ENCODE data around the gene PAH.

Gene PAH

GRCh38 chr12:102806110-102806509 lies 110.9 kb downstream of the PAH start:
- H3K4me3 ChIP-seq (ENCODE audit: low read depth, low read length), result no peak overlapping the region
- TF ChIP-seq, protein P1, sequence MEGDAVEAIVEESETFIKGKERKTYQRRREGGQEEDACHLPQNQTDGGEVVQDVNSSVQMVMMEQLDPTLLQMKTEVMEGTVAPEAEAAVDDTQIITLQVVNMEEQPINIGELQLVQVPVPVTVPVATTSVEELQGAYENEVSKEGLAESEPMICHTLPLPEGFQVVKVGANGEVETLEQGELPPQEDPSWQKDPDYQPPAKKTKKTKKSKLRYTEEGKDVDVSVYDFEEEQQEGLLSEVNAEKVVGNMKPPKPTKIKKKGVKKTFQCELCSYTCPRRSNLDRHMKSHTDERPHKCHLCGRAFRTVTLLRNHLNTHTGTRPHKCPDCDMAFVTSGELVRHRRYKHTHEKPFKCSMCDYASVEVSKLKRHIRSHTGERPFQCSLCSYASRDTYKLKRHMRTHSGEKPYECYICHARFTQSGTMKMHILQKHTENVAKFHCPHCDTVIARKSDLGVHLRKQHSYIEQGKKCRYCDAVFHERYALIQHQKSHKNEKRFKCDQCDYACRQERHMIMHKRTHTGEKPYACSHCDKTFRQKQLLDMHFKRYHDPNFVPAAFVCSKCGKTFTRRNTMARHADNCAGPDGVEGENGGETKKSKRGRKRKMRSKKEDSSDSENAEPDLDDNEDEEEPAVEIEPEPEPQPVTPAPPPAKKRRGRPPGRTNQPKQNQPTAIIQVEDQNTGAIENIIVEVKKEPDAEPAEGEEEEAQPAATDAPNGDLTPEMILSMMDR (IDR thresholded peaks at IDR 0.05; ENCODE audit: control insufficient read depth, extremely low read depth, insufficient read depth), result no peak
- no peak for DNase-seq (ENCODE audit: low read depth)

DNA sequence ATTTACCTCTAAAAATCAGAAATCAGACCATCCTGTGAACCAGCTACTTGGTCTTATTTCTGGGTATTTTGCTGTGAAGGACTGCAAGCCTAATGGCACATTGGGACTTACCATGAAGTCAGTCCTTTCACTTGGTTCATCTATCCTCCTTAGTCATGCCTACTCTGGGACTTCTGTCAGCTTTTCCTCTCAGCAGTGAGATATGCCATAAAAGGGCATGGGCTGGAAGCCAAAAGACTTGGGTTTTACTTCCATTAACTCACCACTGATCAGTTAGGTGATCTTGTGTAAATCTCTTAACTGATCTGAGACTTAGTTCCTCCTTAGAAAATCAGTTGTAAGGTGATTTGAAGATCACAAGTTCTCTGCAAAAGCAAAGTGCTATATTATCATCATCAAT lies 116.5 kb downstream of the PAH start:
- H3K4me3 ChIP-seq (ENCODE audit: low read depth, low read length), result no peak overlapping the region
- DNase-seq (ENCODE audit: low read depth), result no peak
- TF ChIP-seq, protein P1 (IDR thresholded peaks at IDR 0.05; ENCODE audit: control insufficient read depth, extremely low read depth, insufficient read depth), result no peak

DNA sequence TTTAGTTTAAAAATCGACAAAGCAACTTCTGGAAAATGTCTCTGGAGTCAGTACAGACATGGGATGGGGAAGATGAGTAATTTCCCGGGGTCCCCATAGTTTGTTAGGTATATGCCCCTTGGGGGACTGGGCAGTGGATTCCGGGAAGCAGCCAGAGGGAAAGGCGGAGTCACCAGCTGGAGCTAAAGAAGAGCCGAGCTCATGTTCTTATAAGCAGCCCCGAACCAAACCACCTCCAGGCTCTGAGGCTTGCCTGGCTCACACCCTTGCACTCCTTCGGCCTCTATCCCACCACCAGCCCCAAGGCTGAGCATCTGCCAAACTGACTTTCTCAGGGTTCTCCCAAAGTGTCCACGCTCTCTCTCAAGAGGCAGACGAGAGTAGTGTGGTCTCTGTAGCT lies 117.8 kb downstream of the PAH start:
- TF ChIP-seq, protein P1 (IDR thresholded peaks at IDR 0.05; ENCODE audit: control insufficient read depth, extremely low read depth, insufficient read depth), result no peak
- no peak for DNase-seq (ENCODE audit: low read depth)
- no peak overlapping the region for H3K4me3 ChIP-seq (ENCODE audit: low read depth, low read length)

DNA sequence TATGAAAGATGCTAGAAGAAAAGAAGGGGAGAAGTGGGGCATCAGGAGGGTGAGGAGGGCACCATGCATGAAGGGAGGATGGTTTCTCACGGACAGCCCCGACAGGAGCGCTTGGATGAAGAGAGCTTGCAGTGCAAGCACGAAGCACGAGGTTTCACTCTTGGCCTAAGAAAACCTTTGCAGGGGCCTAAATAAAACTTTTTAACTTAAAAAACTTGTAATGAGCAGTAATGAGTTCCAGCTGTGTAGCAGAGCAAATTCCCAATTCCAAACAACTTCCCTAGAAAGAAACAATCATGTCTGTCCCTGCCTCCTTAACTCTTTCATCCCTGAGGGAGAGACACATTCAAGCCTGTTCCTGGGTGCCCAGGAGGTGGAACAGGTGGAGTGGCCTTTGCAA lies 119.5 kb downstream of the PAH start:
- TF ChIP-seq, protein P1 (IDR thresholded peaks at IDR 0.05; ENCODE audit: control insufficient read depth, extremely low read depth, insufficient read depth), result no peak
- no peak for DNase-seq (ENCODE audit: low read depth)
- H3K4me3 ChIP-seq (ENCODE audit: low read depth, low read length), result no peak overlapping the region

- TF ChIP-seq, protein P1 (IDR thresholded peaks at IDR 0.05; ENCODE audit: control insufficient read depth, extremely low read depth, insufficient read depth), result no peak
- no peak overlapping the region for H3K4me3 ChIP-seq (ENCODE audit: low read depth, low read length)
- DNase-seq (ENCODE audit: low read depth), result no peak
Measured at GRCh38 chr12:102793921-102794320, 123.1 kb downstream of the PAH start.

Measured in LNCaP clone FGC (cell line).